DND-41 (cell line): Measurements from ENCODE around the gene RSL24D1.

Source experiments
- CTCF ChIP-seq: IDR thresholded peaks from 2 replicates; pipeline ENCODE4 v1.5.1; 2012; ENCODE audit warnings: borderline replicate concordance, low read length, moderate library complexity, mild to moderate bottlenecking; ENCODE audit not compliant: poor library complexity, severe bottlenecking; ENCODE audit errors: extremely low read depth
- EZH2 ChIP-seq: IDR thresholded peaks from 3 replicates; pipeline ENCODE4 v1.6.1; 2012; ENCODE audit warnings: borderline replicate concordance, low read depth, mild to moderate bottlenecking, moderate library complexity, low read length, inconsistent platforms; ENCODE audit not compliant: severe bottlenecking

- TF ChIP-seq CTCF: no peak
- no peak for TF ChIP-seq EZH2
Observed at GRCh38 chr15:55195996-55196395, 745 bp downstream of the RSL24D1 start.
